Adrenal gland (tissue), 12 donors: ENCODE measurements around the gene RNLS. TPM values are rescaled to one million over a fixed set of nuclear protein-coding genes. Genes with fewer than 3 reads are reported as not detected.

Source experiments
- DNase-seq, 7 donors: peaks; one replicate each; pipeline ENCODE4 v3.0.0-alpha.2; 2019 to 2020
- H3K27ac ChIP-seq, 5 donors: fragments of 200-600 bp; sonication (generic) in 4 of 5; 1 replicate in 3 of 5; 2 replicates in 2 of 5; pipeline versions ENCODE4 v1.5.1 to v1.8.0; 2016 to 2020; ENCODE audit warnings: mild to moderate bottlenecking in 1 of 5
- H3K27me3 ChIP-seq: fragments of 200-600 bp; 2 replicates; pipeline ENCODE4 v1.8.0; 2021
- H3K36me3 ChIP-seq, 2 donors: fragments of 200-600 bp; replicated peaks in 1 of 2; 1 replicate in 1 of 2; 2 replicates in 1 of 2; pipeline versions ENCODE4 v1.5.1 to v1.8.0; 2018 to 2022
- H3K4me1 ChIP-seq, 2 donors: fragments of 200-600 bp; replicated peaks in 1 of 2; 1 replicate in 1 of 2; 2 replicates in 1 of 2; pipeline versions ENCODE4 v1.5.1 to v1.8.0; 2018 to 2021
- H3K4me3 ChIP-seq, 4 donors: fragments of 200-600 bp; sonication (generic) in 3 of 4; one replicate each; pipeline ENCODE4 v1.5.1; 2016 to 2018
- H3K9me3 ChIP-seq, 3 donors: fragments of 200-600 bp; sonication (generic) in 1 of 3; replicated peaks in 1 of 3; 1 replicate in 2 of 3; 2 replicates in 1 of 3; pipeline versions ENCODE4 v1.5.1 to v1.8.0; 2016 to 2021
- POLR2A ChIP-seq, 2 donors: fragments of 450-650 bp; IDR thresholded peaks; one replicate each; pipeline ENCODE4 v1.6.1; 2017; ENCODE audit warnings: antibody characterized with exemption in 2 of 2, mild to moderate bottlenecking in 2 of 2, moderate library complexity in 1 of 2
- WGBS, 4 donors: extraction: QIAGEN DNeasy Blood & Tissue Kit in 2 of 4; methylation state at CpG; one replicate each; pipeline versions ENCODE4 v1.1.5 to v1.1.7; 2013 to 2017; 5-methylcytosine and 5-hydroxymethylcytosine counted together
- intact Hi-C, 2 donors: fragments of 100-400 bp; cut with DNase I; formaldehyde crosslinking; loops; one replicate each; pipeline versions ENCODE4 v1.14.1 to v1.15.0; 2022 to 2023
- polyA plus RNA-seq, 3 donors: library from polyadenylated mRNA; stranded (reverse); fragments of 200-250 nt in 2 of 3; fragments of 350-450 nt in 1 of 3; fragmentation: Illumina TruSeq in 1 of 3; extraction: RNeasy Lipid Tissue Mini Kit (QIAGEN cat#74804) in 1 of 3; gene quantifications; one replicate each; pipeline ENCODE4 v1.2.3, GENCODE V29; 2013 to 2014
- total RNA-seq, 9 donors: library from RNA; depleted of rRNA in 4 of 9; stranded (reverse); fragments of >200 nt in 4 of 9; fragments of 120-200 nt in 1 of 9; fragmentation: NEBNext Ultra II Directional in 1 of 9; extraction: Animal tissue kit (Norgen Biotek cat#: 25700) in 1 of 9; gene quantifications; one replicate each; pipeline versions ENCODE4 v1.1.0 to v1.2.4, GENCODE V29; 2013 to 2023
- TF ChIP-seq, protein P1 (sequence below), 6 experiments: fragments of 450-650 bp in 4 of 6; fragments of 200-600 bp in 2 of 6; sonication (generic) in 1 of 6; IDR thresholded peaks; 1 replicate in 5 of 6; 2 replicates in 1 of 6; pipeline versions ENCODE4 v1.5.1 to v1.8.0; 2016 to 2021; ENCODE audit warnings: antibody characterized with exemption in 6 of 6, mild to moderate bottlenecking in 2 of 6, moderate library complexity in 1 of 6
- donor health status: healthy with polysubstance abuse.
- donor health status: Bipolar disorder and iron deficiency.
- donor health status: DM: yes; HTN: yes; CAD: no.
- donor health status: DM: no; HTN: no; CAD: no.
- donor health status: DM: no; HTN: no; CAD: no.
- donor health status: DM: yes; HTN: yes; CAD: no.

The RNLS gene
- total and polyA plus RNA-seq, 12 donors, result 7.2 to 51.3 (median 27.9) TPM

- DNase-seq, result no peak
- H3K4me3 ChIP-seq, result no peak overlapping the region
- H3K4me1 ChIP-seq, result no peaks in the 10 kb centered on the region
- 81 to 90% (median 85%) methylated on average over 4 of the region's 4 CpGs for WGBS, 4 donors
- H3K27ac ChIP-seq, result no peak overlapping the region
- no peaks in the 10 kb centered on the region for H3K36me3 ChIP-seq
- intact Hi-C loops, result no loop called here
- no peaks in the 10 kb centered on the region for H3K9me3 ChIP-seq
- no peak for TF ChIP-seq POLR2A (IDR thresholded peaks at IDR 0.05)
- TF ChIP-seq, protein P1, sequence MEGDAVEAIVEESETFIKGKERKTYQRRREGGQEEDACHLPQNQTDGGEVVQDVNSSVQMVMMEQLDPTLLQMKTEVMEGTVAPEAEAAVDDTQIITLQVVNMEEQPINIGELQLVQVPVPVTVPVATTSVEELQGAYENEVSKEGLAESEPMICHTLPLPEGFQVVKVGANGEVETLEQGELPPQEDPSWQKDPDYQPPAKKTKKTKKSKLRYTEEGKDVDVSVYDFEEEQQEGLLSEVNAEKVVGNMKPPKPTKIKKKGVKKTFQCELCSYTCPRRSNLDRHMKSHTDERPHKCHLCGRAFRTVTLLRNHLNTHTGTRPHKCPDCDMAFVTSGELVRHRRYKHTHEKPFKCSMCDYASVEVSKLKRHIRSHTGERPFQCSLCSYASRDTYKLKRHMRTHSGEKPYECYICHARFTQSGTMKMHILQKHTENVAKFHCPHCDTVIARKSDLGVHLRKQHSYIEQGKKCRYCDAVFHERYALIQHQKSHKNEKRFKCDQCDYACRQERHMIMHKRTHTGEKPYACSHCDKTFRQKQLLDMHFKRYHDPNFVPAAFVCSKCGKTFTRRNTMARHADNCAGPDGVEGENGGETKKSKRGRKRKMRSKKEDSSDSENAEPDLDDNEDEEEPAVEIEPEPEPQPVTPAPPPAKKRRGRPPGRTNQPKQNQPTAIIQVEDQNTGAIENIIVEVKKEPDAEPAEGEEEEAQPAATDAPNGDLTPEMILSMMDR (IDR thresholded peaks at IDR 0.05), result no peak
- no peaks in the 10 kb centered on the region for H3K27me3 ChIP-seq
Measured at GRCh38 chr10:88336334-88336733, 246.8 kb downstream of the RNLS start.

- WGBS, 4 donors, result 72 to 88% (median 77%) methylated on average over 3 of the region's 3 CpGs
Measured at GRCh38 chr10:88333248-88333630, 249.9 kb downstream of the RNLS start.

DNA sequence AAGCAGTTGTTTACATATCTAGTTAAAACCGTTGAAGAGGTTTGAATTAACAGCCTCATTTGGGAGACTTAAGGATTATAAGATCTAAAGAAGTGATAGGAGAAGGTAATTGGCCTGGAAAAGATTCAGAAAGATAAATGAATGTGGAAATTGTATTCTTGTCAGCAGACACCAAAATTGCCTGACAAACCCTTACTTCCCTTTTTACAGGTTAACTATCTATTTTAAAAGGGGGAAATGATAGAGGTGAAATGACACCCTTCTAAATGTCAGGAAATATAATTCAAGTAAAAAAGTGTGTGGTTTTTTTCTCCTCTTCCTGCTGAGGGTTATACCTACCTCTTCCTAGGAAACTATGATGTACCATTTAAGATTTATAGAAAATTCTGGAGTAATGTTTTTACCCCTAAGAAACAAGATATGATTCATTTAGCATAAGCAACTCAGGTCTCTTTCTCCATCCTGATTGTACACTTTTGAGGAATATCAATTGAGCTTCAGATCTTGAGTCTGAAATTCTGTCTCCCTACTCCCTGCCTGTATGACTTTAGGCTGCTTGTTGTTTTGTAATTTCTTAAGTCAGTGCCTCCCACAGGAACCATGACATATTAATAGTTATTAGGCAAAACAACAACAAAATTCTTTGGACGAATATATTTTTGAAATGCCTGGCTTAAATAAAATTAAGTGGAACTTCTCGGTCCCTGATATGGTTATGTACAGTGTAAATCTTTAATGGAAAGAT lies 250.4 kb downstream of the RNLS start:
- DNase-seq, result no peak
- 69 to 81% (median 78%) methylated on average over 3 of the region's 3 CpGs for WGBS, 4 donors
- intact Hi-C loops, result no loop called here
- Histone ChIP-seq H3K27me3 (no peaks in the 10 kb centered on the region), H3K4me3 (no peak overlapping the region), H3K36me3 (no peaks in the 10 kb centered on the region), H3K4me1 (no peaks in the 10 kb centered on the region), H3K9me3 (no peaks in the 10 kb centered on the region), H3K27ac (no peak overlapping the region)
- TF ChIP-seq POLR2A (IDR thresholded peaks at IDR 0.05), result no peak
- TF ChIP-seq, protein P1 (IDR thresholded peaks at IDR 0.05), result no peak

More at GRCh38 chr10:88333248-88333630, 249.9 kb downstream of the RNLS start:
- intact Hi-C loops, result no loop called here
- Histone ChIP-seq H3K4me1 (no peaks in the 10 kb centered on the region), H3K9me3 (no peaks in the 10 kb centered on the region), H3K36me3 (no peaks in the 10 kb centered on the region), H3K27me3 (no peaks in the 10 kb centered on the region), H3K27ac (no peak overlapping the region), H3K4me3 (no peak overlapping the region)
- DNase-seq, result no peak
- no peak for TF ChIP-seq POLR2A (IDR thresholded peaks at IDR 0.05)
- TF ChIP-seq, protein P1 (IDR thresholded peaks at IDR 0.05), result no peak

DNA sequence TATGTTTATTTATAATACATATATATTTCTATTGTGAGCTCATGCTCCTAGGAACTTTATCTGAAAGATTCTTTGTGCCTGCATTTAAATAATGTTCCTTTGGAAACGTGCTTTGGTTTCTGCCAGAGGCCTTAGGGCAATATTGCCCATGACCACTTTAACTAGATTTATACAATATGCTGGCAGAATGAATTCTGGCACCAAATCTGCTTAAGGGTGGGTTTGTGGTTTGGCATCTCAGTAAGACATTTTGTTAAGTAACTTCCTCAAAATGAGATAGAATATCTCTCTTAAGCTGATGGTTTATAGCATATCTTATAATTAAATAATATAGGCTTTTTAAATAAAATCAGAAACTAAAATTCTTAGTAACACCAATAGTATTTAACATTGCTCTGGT lies 252.9 kb downstream of the RNLS start:
- Histone ChIP-seq H3K27ac (no peak overlapping the region), H3K27me3 (no peaks in the 10 kb centered on the region), H3K4me1 (no peaks in the 10 kb centered on the region), H3K9me3 (no peaks in the 10 kb centered on the region), H3K36me3 (no peaks in the 10 kb centered on the region), H3K4me3 (no peak overlapping the region)
- no peak for DNase-seq
- 62 to 75% (median 71%) methylated on average over 1 of the region's 1 CpG for WGBS, 4 donors
- intact Hi-C loops, result no loop called here
- TF ChIP-seq, protein P1 (IDR thresholded peaks at IDR 0.05), result no peak
- no peak for TF ChIP-seq POLR2A (IDR thresholded peaks at IDR 0.05)
